ENCODE results near the gene TARBP1. TPM values are rescaled to one million over a fixed set of nuclear protein-coding genes. Genes with fewer than 3 reads are reported as not detected.

Gene TARBP1
- total RNA-seq, 1 donor from 2014 or later = 38.1 TPM

GRCh38 chr1:234476172-234476571, 2.8 kb downstream of the TARBP1 start:
- Mint-ChIP-seq H3K4me3 (peak overlapping the region; percentile 71), H3K9me3 (no peaks in the 10 kb centered on the region), H3K27ac (no peak overlapping the region), H3K27me3 (peaks cover 3% of the 10 kb centered on the region), H3K36me3 (peaks cover 4% of the 10 kb centered on the region), H3K4me1 (ENCODE audit: unreplicated experiment) (peaks cover 29% of the 10 kb centered on the region)
- TF ChIP-seq, protein P1, sequence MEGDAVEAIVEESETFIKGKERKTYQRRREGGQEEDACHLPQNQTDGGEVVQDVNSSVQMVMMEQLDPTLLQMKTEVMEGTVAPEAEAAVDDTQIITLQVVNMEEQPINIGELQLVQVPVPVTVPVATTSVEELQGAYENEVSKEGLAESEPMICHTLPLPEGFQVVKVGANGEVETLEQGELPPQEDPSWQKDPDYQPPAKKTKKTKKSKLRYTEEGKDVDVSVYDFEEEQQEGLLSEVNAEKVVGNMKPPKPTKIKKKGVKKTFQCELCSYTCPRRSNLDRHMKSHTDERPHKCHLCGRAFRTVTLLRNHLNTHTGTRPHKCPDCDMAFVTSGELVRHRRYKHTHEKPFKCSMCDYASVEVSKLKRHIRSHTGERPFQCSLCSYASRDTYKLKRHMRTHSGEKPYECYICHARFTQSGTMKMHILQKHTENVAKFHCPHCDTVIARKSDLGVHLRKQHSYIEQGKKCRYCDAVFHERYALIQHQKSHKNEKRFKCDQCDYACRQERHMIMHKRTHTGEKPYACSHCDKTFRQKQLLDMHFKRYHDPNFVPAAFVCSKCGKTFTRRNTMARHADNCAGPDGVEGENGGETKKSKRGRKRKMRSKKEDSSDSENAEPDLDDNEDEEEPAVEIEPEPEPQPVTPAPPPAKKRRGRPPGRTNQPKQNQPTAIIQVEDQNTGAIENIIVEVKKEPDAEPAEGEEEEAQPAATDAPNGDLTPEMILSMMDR (conservative IDR thresholded peaks at IDR 0.05) = no peak
- DNase-seq (ENCODE audit: extremely low spot score, unreplicated experiment) = no peak

DNA sequence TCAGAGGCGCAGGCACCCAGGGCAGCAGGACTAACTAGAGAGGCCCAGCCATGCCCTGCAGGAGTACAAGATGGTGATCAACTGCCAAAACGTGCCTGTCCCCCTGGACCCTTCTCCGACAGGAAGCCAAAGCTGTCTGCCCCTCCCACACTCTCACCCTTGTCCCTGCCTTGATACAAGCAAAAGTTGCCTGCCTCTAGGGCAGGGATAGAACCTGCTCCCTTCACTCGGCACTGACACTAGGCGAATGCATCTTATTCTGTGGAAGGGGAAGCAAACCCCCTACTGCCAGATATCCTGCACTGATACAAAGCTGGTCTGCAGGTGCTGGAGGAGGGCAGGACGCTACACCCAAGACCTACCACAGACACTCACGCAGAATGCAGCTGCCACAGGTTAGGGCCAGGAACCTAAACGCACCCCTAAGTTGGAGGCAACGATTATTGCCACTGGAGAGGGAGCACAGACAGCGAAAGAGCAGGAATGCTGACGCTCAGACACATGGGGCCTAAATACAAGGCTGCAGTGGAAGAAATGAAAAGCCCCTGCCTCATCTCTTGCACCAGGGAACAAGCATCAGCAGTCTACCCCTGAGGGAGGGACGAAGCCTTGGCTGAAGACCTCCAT, 3.7 kb downstream of the TARBP1 start:
- Mint-ChIP-seq H3K9me3 (no peaks in the 10 kb centered on the region), H3K27me3 (no peaks in the 10 kb centered on the region), H3K27ac (no peak overlapping the region), H3K36me3 (peaks cover 5% of the 10 kb centered on the region), H3K4me1 (ENCODE audit: unreplicated experiment) (peaks cover 29% of the 10 kb centered on the region), H3K4me3 (no peak overlapping the region)
- TF ChIP-seq, protein P1 (conservative IDR thresholded peaks at IDR 0.05) = no peak
- DNase-seq (ENCODE audit: extremely low spot score, unreplicated experiment) = no peak

DNA sequence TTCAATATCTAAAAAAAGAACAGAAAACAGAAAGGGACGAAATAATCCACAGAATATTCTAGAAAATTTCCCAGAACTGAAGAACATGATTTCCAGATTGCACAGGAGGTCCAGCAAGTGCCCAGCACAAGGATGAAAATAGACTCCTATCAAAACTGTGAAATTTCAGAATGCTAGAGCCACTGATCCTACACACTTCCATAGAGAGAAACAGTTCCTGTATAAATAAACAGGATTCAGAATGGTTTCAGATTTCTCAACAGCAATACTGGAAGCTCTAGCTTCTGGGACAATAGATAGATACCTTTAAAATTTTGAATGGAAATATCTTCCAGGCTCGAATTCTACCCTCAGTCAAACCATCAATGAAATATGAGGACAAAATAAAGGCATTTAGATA, 4.6 kb downstream of the TARBP1 start:
- Mint-ChIP-seq H3K9me3 (no peaks in the 10 kb centered on the region), H3K27ac (no peak overlapping the region), H3K27me3 (no peaks in the 10 kb centered on the region), H3K4me1 (ENCODE audit: unreplicated experiment) (peaks cover 29% of the 10 kb centered on the region), H3K36me3 (peaks cover 12% of the 10 kb centered on the region), H3K4me3 (peak overlapping the region; percentile 53)
- no peak for DNase-seq (ENCODE audit: extremely low spot score, unreplicated experiment)
- TF ChIP-seq, protein P1 (conservative IDR thresholded peaks at IDR 0.05) = no peak

- peaks cover 17% of the 10 kb centered on the region for H3K36me3 Mint-ChIP-seq
- H3K27ac Mint-ChIP-seq = no peak overlapping the region
- no peaks in the 10 kb centered on the region for H3K27me3 Mint-ChIP-seq
- no peak overlapping the region for H3K4me3 Mint-ChIP-seq
- peaks cover 29% of the 10 kb centered on the region for H3K4me1 Mint-ChIP-seq (ENCODE audit: unreplicated experiment)
- TF ChIP-seq, protein P1 (conservative IDR thresholded peaks at IDR 0.05) = no peak
- no peak for DNase-seq (ENCODE audit: extremely low spot score, unreplicated experiment)
- H3K9me3 Mint-ChIP-seq = no peaks in the 10 kb centered on the region
Observed at GRCh38 chr1:234473118-234473517, 5.9 kb downstream of the TARBP1 start.

- H3K27me3 Mint-ChIP-seq = no peaks in the 10 kb centered on the region
- no peaks in the 10 kb centered on the region for H3K9me3 Mint-ChIP-seq
- peaks cover 24% of the 10 kb centered on the region for H3K36me3 Mint-ChIP-seq
- H3K4me3 Mint-ChIP-seq = no peak overlapping the region
- H3K4me1 Mint-ChIP-seq (ENCODE audit: unreplicated experiment) = peaks cover 5% of the 10 kb centered on the region
- H3K27ac Mint-ChIP-seq = no peak overlapping the region
- TF ChIP-seq, protein P1 (conservative IDR thresholded peaks at IDR 0.05) = no peak
- DNase-seq (ENCODE audit: extremely low spot score, unreplicated experiment) = no peak
Observed at GRCh38 chr1:234469376-234469775, 9.6 kb downstream of the TARBP1 start.
